Activated T-cell treated with anti-CD3 and anti-CD28 coated beads, Interleukin-2, amount 50 U/mL, for 1 hour (primary cell): Measurements from ENCODE around the gene ATP11B.

ENCODE experiments used
- DNase-seq: peaks from one replicate; pipeline ENCODE4 v3.0.0-alpha.2; 2020

The ATP11B gene

DNA sequence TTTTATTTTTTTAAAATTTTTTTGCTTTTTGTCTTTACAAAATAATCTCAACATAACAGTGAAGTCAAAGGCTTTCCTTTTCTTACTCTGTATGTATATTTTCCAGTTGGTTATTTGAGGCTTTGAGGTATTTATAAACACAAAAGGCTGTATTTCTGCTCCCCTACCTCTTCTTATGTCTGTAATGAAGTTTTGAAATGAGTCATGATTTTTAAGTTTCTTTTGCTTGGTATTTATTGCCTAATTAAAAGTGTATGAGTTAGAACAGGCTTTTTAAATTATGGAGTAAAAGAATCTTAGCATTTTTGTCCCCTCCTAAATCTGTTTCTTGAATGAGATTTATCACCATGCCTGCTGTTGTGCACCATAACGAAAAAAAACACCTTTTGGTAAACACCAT lies 121.0 kb downstream of the ATP11B start:
- DNase-seq = no peak

- DNase-seq = no peak
Observed at GRCh38 chr3:182917134-182917533, 123.8 kb downstream of the ATP11B start.

DNA sequence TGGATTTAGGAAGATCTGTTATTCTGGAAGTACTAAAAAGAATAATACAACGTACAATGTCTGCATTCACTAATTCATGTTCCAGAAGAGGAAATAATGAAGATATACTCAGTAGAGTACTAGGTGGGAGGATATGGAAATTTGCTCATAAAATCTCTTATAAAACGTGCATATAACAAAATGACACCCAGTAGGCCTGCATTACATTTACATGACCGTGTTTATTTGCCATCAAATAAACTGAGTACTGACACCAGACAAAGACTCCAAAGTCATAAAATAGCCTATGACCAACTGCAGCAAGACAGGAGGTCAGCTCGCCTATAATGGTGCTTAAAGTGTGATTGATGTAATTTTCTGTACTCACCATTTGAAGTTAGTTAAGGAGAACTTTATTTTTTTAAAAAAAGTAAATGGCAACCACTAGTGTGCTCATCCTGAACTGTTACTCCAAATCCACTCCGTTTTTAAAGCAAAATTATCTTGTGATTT lies 126.6 kb downstream of the ATP11B start:
- no peak for DNase-seq

GRCh38 chr3:182920515-182921084 lies 127.3 kb downstream of the ATP11B start:
- no peak for DNase-seq

DNA sequence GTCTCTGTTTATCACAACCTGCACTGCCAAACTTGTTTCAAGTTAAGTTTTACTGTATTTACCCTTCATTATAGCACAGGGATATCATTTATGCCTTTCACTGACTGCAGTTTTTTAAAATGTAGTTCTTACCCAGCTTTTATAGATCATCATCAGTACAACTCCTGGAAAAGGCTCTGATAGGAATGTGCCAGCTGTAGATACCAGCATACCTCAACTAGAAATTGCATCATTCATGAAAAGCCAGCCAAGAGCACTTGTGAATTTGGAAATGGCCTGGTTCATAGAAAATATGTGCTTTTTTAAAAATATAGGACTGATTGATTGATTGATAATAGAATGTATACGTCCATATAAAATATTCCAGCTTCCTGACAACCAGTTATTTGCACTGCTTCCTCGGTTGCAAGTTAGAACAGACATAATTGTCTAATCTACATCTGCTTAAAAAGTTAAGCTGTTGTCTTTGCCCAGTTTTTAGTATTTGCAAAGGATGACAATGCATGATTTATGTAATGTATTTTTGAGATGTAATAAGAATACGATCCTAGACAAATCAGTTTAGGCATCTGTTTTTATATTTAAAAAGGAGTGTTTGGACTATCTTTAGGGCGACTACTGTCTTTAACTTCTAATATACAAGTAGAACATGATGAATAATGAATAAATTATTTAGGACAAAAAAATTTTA lies 128.5 kb downstream of the ATP11B start:
- no peak for DNase-seq

DNA sequence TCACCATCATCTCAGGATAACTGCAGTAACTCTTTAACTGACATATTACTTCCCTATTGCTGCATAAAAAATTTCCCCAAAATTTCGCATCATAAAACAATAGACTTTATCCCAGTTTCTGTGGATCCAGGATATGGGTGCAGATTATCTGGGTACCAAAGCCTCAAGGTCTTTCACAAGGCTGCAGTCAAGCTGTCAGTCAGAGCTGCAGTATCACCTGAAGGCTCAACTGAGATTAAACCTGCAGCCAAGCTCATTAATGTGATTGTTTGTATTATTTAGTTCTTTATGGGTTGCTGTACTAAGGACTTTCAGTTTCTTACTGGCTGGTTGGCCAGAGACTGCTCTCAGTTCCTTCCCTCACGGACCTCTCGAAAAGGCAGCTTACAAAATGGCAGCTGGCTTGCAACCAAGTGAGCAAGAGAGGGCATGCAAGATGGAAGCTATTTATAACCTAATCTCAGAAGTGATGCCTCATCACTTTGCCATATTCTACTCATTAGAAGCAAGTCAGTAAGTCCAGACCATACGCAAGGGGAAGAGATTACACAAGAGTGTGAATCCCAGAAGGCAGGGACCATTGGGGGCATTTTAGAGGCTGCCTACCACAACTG lies 132.1 kb downstream of the ATP11B start:
- no peak for DNase-seq

GRCh38 chr3:182925944-182926337 lies 132.6 kb downstream of the ATP11B start:
- DNase-seq = no peak

DNA sequence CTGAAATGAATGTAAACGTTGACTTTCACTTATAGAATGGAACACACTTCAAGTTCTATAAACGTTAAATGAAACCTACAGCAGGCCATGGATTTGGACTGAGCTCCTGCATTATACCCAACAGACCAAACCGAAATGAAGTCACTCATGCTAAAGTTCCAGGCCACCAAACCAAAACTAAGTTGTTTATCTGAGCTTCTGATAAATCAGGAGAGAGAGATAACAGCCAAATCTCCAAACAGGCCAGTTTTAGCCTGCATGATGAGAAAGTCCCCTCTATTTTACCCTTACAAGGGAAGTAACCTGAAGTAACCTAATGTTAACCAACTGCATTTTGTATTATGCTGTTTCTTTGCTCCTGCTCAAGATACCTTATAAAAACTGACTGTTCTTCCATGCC lies 142.5 kb downstream of the ATP11B start:
- DNase-seq = no peak

DNA sequence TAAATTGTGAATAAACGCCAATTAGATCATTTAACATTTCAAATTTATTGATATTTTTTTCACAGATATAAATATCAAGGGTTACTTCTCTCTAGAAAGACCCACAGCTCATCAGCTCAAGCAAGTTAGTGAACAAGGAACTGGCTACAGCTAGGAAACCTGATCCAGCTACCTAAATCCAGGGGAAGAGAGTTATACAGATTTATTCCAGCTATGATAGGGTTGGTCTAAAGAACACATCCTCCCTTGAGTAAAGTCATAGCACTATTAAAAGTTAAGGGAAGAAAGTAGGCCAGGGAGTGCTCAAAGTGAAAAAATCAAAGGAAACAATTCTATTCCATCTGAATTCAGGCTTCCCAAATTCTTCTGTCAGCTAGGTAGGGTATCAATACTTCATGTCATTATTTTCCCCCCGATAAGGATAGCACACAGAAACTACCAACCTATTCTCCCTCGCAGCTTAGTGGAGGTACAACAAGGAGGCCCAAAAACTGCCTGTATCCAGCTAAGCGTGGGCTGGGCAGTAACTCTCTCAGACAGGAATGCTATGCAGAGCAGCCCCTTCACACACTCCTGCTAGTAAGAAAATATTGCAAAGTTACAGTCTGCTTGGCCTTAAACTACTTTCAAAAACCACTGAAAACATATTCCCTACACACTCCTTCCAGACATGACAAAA lies 143.1 kb downstream of the ATP11B start:
- no peak for DNase-seq

- no peak for DNase-seq
Observed at GRCh38 chr3:182936918-182937285, 143.6 kb downstream of the ATP11B start.

DNA sequence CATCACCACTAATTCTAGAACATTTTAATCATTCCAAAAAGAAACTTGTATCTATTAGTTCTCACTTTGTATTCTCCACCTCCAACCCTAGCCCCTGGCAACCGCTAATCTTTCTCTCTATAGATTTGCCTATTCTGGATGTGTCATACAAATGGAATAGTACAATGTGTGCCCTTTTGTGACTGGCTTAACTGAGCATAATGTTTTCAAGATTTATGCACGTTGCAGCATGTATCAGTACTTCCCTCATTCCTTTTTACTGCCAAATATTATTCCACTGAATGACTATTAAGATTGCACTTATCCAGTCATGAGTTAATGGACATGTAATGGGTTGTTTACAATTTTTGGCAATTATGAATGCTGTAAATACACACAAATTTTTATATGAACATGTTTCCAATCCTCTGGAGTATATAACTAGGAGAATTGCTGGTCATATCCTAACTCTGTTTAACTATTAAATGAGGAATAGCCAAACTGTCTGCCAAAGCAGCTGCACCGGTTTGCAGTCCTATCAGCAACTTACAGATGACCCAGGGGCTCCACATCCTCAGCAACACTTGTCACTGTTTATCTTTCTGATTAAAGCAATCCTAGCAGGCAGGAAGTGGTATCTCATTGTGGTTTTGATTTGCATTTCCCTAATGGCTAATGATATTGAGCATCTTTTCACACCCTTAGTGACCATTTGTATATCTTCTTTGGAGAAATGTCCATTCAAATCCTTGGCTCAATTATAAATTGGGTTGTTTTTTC lies 144.2 kb downstream of the ATP11B start:
- DNase-seq = no peak

DNA sequence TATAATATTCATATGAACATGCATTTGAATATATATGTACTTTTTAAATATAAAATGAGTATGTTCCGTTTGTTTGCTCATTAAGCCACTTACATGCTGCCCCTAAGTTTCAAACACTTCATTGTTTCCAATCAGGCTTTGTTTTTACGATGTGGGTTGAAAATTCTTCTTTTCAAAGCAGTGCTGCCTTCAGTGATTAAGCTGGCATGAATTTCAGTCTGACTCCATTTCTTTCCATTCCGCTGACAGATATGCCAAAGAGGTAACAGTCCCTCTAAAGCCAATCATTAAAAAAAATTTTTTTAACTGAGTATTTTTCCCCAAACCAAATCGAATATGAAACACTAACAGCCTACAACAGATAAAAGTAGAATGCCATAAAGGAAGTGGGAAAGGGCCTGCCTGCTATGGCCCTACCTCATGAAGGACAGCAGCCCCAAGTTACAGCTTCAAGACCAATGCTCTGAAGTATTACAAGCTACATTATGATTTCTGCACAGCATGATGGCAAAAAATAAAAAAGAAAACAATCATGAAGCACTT lies 147.0 kb downstream of the ATP11B start:
- DNase-seq = no peak

DNA sequence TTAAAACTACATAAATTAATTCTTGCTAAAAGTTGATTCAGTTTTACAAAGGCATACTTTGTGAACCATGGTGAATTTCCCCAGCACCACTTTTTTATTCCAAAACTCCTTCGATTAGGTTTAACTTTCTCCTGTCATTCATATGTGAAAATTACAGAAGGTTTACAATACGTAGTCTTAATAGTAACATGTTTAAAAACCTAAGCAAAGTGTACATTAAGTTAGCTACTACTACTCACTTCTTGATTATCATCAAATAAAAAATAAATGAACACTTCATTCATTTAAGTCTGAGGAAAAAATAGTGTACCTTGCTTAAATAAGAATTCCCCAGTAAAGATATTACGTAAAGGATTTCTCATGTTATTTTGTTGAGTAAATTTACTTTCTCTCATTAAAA lies 148.4 kb downstream of the ATP11B start:
- DNase-seq = no peak

- DNase-seq = no peak
Observed at GRCh38 chr3:182947888-182948287, 154.6 kb downstream of the ATP11B start.

- DNase-seq = no peak
Observed at GRCh38 chr3:182948305-182948704, 155.0 kb downstream of the ATP11B start.

DNA sequence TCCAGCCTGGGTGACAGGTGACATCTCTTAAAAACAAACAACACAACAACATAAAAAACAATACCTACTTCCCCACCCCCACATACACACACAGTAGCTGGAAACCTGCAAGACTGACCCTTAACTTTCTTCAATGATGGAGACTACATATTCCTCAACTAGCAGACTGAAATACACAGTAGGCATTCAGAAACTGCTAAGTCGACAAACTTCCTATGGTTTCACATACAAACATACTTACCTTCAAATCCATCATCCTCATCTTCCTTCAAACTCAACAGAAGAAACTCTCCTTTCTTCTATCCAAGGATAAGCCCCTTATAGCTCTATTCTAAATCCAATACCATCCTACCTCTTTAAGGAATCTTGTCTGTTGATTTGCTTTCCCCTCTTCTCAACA lies 156.4 kb downstream of the ATP11B start:
- DNase-seq = no peak

DNA sequence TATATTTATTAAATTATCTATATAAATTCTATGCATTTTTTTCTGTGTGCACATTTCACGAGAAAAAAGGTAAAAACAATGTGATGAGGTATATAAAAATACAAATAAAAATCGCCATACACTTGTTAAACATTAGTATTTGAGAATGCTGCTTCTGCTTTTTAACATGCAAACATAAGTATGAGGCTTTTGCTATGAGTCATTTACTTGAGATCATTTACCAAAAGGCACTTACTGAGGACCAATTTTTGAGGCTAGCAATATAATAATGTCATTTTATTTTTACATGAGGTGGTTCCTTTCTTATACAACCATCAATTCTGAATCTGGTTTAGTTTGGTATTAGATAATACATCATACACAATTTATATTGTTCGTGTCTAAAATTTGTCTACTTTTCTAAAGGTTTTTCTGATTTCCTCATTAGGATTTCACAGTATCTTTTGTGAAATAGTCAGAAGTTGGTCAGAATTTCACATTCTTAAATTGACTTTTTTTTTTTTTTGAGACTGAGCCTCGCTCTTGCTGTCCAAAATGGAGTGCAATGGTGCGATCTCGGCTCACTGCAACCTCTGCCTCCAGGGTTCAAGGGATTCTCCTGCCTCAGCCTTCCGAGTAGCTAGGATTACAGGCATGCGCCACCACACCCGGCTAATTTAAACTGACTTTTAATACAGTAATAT lies 161.4 kb downstream of the ATP11B start:
- no peak for DNase-seq

GRCh38 chr3:182957226-182957625 lies 163.9 kb downstream of the ATP11B start:
- DNase-seq = no peak

GRCh38 chr3:182957676-182958266 lies 164.5 kb downstream of the ATP11B start:
- DNase-seq = no peak

DNA sequence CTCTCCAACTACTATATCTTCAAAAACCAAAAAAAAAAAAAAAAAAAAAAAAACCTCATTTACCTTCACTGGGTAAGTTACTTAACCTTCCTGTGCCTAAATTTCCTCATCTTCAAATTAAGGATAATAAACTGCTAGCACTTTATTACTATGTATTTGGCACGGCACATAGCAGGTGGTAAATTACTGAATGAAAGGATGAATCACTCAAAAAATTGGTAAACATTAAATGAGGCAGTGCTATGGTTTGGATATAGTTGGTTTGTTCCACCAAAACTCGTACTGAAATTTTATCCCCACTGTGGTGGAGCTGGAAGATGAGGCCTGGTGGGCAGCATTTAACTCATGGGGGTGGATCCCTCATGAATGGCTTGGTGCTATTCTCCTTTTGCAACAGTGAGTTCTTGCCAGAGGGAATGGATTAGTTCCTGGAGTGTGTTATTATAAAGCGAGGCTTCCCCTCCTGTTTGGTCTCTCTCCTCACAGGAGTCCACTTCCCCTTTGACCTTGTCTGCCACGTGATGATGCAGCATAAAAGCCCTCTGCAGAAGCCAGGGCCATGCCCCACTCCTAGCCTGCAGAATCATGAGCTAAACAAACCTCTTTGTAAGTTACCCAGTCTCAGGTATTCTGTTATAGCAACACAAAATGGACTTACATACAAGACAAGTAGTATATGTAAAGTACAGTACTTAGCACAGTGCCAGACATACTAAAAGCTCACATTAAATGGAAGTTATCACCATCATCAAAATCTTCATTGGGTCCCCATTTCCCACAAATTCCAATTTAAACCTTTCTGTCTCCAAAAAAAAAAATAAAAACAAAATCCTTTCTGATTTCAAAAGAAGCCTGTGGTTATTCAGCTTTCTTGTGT lies 166.4 kb downstream of the ATP11B start:
- DNase-seq = no peak

DNA sequence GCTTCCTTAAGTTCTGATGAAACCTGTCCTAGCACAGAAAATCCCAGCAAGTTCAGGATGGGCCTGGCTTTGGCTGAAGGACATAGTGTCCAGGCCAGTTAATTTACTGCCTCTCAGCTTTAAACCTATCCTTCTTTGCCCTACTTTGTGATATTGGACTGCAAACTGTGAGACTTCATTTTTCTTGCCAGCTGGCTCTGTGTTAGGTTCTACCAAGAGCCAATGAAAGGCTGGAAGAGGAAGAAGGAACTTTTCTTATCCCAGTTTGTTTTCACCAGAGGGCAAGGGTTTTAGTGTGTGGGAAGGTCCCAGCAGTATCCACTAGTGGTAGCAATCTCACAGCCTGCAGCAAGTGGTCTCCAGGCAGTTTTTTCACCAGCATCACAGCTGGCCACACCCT lies 168.9 kb downstream of the ATP11B start:
- DNase-seq = no peak
